ENCODE data around the gene EEF1G.
A peak's percentile ranks its signal among the peaks of the same experiment; 100 is the strongest.

EEF1G gene

GRCh38 chr11:62601122-62601371 lies 27.4 kb upstream of the EEF1G start:
- H3K4me1 ChIP-seq (ENCODE audit: control insufficient read depth, insufficient read depth, low read length): no peaks in the 10 kb centered on the region
- ChIA-PET POLR2A (interaction anchor here (0.6 to 4.2 kb wide), 29 partner anchors 9 to 280 kb away, joined by 3 to 140 read pairs (median 5); partner anchors contain the start of genes B3GAT3, C11orf98, CSKMT and EEF1G), CTCF (interaction anchor here (1.0 to 2.4 kb wide), 5 partner anchors 10 to 206 kb away, joined by 3 to 12 read pairs (median 5); partner anchors contain the start of genes GANAB, ROM1 and TUT1)
- peak overlapping the region; percentile 95 for H3K27ac ChIP-seq (ENCODE audit: extremely low read depth, low read depth, low read length)
- H3K4me3 ChIP-seq (ENCODE audit: low read depth, low read length): peak overlapping the region; percentile 91
- peaks cover 17 to 68% of the 10 kb centered on the region in 2 experiments; a peak in 2 of 3 replicates for H3K36me3 ChIP-seq (ENCODE audit: control insufficient read depth in 2 of 2, insufficient read depth in 1 of 2, low read length in 2 of 2)
- H3K9me3 ChIP-seq (ENCODE audit: control insufficient read depth, insufficient read depth, low read depth, low read length): no peaks in the 10 kb centered on the region
- TF ChIP-seq SALL2 (tag by site-specific recombination; IDR thresholded peaks at IDR 0.05; ENCODE audit: borderline replicate concordance): no peak
- TF ChIP-seq ZNF211 (tag by site-specific recombination; IDR thresholded peaks at IDR 0.05; ENCODE audit: low read depth): no peak
- no peak for TF ChIP-seq ZBTB44 (tag by site-specific recombination; IDR thresholded peaks at IDR 0.05)
- TF ChIP-seq ZNF777 (tag by site-specific recombination; IDR thresholded peaks at IDR 0.05; ENCODE audit: borderline replicate concordance): 0 out of 2 replicates have a peak, but pooled peaks have one; percentile 54
- TF ChIP-seq ZNF335 (tag by site-specific recombination; conservative IDR thresholded peaks at IDR 0.05): peak; percentile 40
- TF ChIP-seq ZNF571 (tag by site-specific recombination; IDR thresholded peaks at IDR 0.05): no peak
- no peak for TF ChIP-seq ZXDB (tag by site-specific recombination; IDR thresholded peaks at IDR 0.05)
- peak; percentile 62 for TF ChIP-seq KLF16 (tag by site-specific recombination; IDR thresholded peaks at IDR 0.05)
- TF ChIP-seq ZNF362 (tag by site-specific recombination; IDR thresholded peaks at IDR 0.05): no peak
- TF ChIP-seq ZNF274 (IDR thresholded peaks at IDR 0.05; ENCODE audit: low read length): no peak
- no peak for TF ChIP-seq ZNF274 (tag by site-specific recombination; IDR thresholded peaks at IDR 0.05; ENCODE audit: borderline replicate concordance)
- TF ChIP-seq ZNF174 (tag by site-specific recombination; IDR thresholded peaks at IDR 0.05): no peak
- TF ChIP-seq, protein P1, sequence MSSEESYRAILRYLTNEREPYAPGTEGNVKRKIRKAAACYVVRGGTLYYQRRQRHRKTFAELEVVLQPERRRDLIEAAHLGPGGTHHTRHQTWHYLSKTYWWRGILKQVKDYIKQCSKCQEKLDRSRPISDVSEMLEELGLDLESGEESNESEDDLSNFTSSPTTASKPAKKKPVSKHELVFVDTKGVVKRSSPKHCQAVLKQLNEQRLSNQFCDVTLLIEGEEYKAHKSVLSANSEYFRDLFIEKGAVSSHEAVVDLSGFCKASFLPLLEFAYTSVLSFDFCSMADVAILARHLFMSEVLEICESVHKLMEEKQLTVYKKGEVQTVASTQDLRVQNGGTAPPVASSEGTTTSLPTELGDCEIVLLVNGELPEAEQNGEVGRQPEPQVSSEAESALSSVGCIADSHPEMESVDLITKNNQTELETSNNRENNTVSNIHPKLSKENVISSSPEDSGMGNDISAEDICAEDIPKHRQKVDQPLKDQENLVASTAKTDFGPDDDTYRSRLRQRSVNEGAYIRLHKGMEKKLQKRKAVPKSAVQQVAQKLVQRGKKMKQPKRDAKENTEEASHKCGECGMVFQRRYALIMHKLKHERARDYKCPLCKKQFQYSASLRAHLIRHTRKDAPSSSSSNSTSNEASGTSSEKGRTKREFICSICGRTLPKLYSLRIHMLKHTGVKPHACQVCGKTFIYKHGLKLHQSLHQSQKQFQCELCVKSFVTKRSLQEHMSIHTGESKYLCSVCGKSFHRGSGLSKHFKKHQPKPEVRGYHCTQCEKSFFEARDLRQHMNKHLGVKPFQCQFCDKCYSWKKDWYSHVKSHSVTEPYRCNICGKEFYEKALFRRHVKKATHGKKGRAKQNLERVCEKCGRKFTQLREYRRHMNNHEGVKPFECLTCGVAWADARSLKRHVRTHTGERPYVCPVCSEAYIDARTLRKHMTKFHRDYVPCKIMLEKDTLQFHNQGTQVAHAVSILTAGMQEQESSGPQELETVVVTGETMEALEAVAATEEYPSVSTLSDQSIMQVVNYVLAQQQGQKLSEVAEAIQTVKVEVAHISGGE (tag by site-specific recombination; conservative IDR thresholded peaks at IDR 0.05; ENCODE audit: low read depth): peak; percentile 79; the same call in 1 of the 2 replicates
- TF ChIP-seq ZNF549 (tag by site-specific recombination; IDR thresholded peaks at IDR 0.05): no peak
- TF ChIP-seq ZNF398 (tag by site-specific recombination; IDR thresholded peaks at IDR 0.05): peak; percentile 19; the same call in 1 of the 2 replicates
- TF ChIP-seq ZIC2 (tag by site-specific recombination; IDR thresholded peaks at IDR 0.05): peak; percentile 47
- 0 out of 2 replicates have a peak, but pooled peaks have one; percentile 18 for TF ChIP-seq ZNF629 (tag by site-specific recombination; IDR thresholded peaks at IDR 0.05)
